ENCODE data around the gene FAM20C.
A peak's percentile ranks its signal among the peaks of the same experiment; 100 is the strongest.

The FAM20C gene

GRCh38 chr7:234708-235553, 42.6 kb downstream of the FAM20C start:
- TF ChIP-seq, protein P1, sequence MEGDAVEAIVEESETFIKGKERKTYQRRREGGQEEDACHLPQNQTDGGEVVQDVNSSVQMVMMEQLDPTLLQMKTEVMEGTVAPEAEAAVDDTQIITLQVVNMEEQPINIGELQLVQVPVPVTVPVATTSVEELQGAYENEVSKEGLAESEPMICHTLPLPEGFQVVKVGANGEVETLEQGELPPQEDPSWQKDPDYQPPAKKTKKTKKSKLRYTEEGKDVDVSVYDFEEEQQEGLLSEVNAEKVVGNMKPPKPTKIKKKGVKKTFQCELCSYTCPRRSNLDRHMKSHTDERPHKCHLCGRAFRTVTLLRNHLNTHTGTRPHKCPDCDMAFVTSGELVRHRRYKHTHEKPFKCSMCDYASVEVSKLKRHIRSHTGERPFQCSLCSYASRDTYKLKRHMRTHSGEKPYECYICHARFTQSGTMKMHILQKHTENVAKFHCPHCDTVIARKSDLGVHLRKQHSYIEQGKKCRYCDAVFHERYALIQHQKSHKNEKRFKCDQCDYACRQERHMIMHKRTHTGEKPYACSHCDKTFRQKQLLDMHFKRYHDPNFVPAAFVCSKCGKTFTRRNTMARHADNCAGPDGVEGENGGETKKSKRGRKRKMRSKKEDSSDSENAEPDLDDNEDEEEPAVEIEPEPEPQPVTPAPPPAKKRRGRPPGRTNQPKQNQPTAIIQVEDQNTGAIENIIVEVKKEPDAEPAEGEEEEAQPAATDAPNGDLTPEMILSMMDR (IDR thresholded peaks at IDR 0.05) = no peak
- Mint-ChIP-seq H3K27ac (peak overlapping the region; percentile 25), H3K36me3 (ENCODE audit: low read depth) (no peaks in the 10 kb centered on the region), H3K4me1 (peaks cover 38% of the 10 kb centered on the region), H3K9me3 (no peaks in the 10 kb centered on the region), H3K27me3 (ENCODE audit: low read depth, poor library complexity) (no peaks in the 10 kb centered on the region), H3K4me3 (no peak overlapping the region)
- DNase-seq = no peak

DNA sequence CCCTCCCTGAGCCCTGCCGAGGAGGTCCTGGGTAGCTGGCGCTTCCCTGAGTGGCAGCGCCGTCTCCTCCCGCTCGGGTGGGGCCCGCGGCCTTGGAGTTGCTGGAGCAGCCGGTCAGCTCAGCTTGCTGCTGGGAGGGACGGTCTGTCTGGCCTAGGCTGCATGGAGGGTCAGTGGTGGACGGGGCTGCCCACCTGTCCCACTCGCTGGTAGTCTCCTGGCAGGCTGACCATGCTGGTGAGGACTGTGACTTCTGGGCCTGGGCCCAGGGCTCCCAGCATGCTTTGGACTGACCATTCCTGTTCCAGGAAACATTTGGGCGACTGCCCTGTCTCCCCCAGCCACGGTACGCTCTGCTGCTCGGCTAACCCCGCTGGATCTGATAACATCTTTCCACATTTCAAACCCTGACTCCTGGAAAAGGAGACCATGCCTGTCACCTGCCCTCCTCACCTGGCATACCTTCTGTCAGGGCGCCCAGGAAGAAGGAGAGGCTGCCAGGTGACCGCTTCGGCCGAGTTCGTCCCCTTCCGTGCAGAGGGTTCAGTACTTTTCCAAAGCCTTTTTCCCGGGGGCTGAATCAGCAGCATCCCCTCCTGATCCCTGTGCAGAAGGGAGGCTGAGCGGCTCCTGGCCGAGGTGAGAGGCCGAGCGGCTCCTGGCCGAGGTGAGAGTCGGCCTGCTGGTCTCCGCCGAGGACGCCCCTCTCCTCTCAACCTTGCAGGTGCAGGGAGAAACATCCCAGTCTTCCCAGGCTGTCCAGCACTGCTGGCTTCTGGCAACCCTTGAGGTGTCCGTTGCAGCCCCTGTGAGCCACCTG, 43.4 kb downstream of the FAM20C start:
- Mint-ChIP-seq H3K9me3 (no peaks in the 10 kb centered on the region), H3K27ac (no peak overlapping the region), H3K36me3 (ENCODE audit: low read depth) (no peaks in the 10 kb centered on the region), H3K4me1 (peaks cover 34% of the 10 kb centered on the region), H3K4me3 (no peak overlapping the region), H3K27me3 (ENCODE audit: low read depth, poor library complexity) (no peaks in the 10 kb centered on the region)
- DNase-seq = no peak
- TF ChIP-seq, protein P1 (IDR thresholded peaks at IDR 0.05) = no peak

DNA sequence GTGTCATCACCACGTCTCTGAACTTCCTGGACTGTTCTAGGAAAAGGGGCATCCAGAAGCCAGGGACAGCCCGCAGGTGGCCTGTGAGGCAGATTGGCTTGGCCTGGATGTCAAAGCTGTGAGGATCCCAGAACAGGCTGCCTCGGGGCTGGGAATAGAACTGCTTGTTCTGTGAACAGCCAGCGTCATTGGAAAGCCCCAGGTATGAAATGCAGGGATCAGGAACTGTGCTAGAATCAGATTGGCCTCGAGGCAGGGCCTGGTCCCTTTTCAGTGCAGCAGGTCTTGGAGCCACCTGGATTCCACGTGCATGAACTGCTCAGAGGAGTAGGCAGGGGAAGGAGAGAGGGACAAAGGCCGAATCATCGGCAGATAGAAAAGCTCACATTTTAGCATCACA, 44.6 kb downstream of the FAM20C start:
- Mint-ChIP-seq H3K4me3 (no peak overlapping the region), H3K4me1 (peaks cover 30% of the 10 kb centered on the region), H3K9me3 (no peaks in the 10 kb centered on the region), H3K36me3 (ENCODE audit: low read depth) (no peaks in the 10 kb centered on the region), H3K27me3 (ENCODE audit: low read depth, poor library complexity) (no peaks in the 10 kb centered on the region), H3K27ac (no peak overlapping the region)
- no peak for DNase-seq
- TF ChIP-seq, protein P1 (IDR thresholded peaks at IDR 0.05) = no peak

DNA sequence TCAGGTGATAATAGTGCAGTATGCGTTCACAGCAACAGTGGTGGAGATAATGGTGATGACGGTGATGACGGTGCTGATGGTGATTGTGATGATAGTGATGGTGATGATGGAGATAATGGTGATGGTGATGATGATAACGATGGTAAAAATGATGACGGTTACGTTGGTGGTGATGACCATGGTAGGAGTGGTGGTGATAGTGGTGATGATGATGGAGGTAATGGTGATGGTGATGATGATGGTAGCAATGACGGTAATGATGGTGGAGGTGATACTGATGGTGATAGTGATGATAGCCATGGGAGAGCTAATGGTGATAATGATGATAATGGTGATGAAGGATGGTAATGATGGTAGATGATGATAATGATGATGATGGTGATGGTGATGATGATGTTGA, 45.0 kb downstream of the FAM20C start:
- TF ChIP-seq, protein P1 (IDR thresholded peaks at IDR 0.05) = no peak
- H3K4me1 Mint-ChIP-seq = peaks cover 26% of the 10 kb centered on the region
- H3K27me3 Mint-ChIP-seq (ENCODE audit: low read depth, poor library complexity) = no peaks in the 10 kb centered on the region
- no peaks in the 10 kb centered on the region for H3K9me3 Mint-ChIP-seq
- DNase-seq = no peak
- no peak overlapping the region for H3K27ac Mint-ChIP-seq
- no peak overlapping the region for H3K4me3 Mint-ChIP-seq
- H3K36me3 Mint-ChIP-seq (ENCODE audit: low read depth) = no peaks in the 10 kb centered on the region

GRCh38 chr7:240146-240676, 47.8 kb downstream of the FAM20C start:
- Mint-ChIP-seq H3K36me3 (ENCODE audit: low read depth) (no peaks in the 10 kb centered on the region), H3K27me3 (ENCODE audit: low read depth, poor library complexity) (no peaks in the 10 kb centered on the region), H3K27ac (no peak overlapping the region), H3K4me3 (no peak overlapping the region), H3K4me1 (peaks cover 2% of the 10 kb centered on the region), H3K9me3 (no peaks in the 10 kb centered on the region)
- TF ChIP-seq, protein P1 (IDR thresholded peaks at IDR 0.05) = no peak
- DNase-seq = no peak

Measured in nephron progenitor cell (in vitro differentiated cells).